ENCODE results near the gene CCDC92. TPM values are rescaled to one million over a fixed set of nuclear protein-coding genes. Genes with fewer than 3 reads are reported as not detected.

CCDC92 gene
- total and polyA plus RNA-seq, 2 donors (not counting 3 experiments of a cell fraction or from before 2014, with no cell fraction given) = 41.2 to 41.6 TPM

DNA sequence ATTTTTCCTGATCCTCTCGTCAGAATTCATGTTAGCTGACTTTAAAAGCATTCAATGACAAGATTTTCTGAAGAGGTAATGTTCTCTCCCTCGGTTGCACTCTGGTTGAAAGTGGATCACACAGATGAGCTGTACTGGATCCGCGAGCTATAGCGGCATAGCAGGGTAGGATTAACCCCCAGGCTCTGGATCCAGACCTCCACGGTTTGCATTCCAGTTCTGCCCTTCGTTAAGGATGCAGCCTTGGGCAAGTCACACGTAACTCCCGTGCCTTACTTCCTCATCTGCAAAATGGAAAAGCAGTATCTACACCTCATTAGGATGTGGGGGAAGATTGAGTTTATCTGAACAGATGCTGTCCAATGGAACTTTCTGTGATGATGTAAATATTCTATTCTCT, 13.8 kb downstream of the CCDC92 start:
- no peaks in the 10 kb centered on the region for H3K9me1 ChIP-seq (replicated peaks; ENCODE audit: control insufficient read depth, extremely low read depth, insufficient read depth, low read length)
- H3K9ac ChIP-seq (replicated peaks; ENCODE audit: extremely low read depth, insufficient read depth, low read length) = no peak overlapping the region
- H3K27ac ChIP-seq (ENCODE audit: insufficient read depth, low read depth, low read length) = no peak overlapping the region
- no peak for DNase-seq (ENCODE audit: low read depth, low spot score)
- no peaks in the 10 kb centered on the region for H3K36me3 ChIP-seq (ENCODE audit: control insufficient read depth in 2 of 2, extremely low read depth in 1 of 2, insufficient read depth in 2 of 2, low read length in 2 of 2)
- H2AFZ ChIP-seq (ENCODE audit: low read depth, low read length) = no peak overlapping the region
- TF ChIP-seq, protein P1, sequence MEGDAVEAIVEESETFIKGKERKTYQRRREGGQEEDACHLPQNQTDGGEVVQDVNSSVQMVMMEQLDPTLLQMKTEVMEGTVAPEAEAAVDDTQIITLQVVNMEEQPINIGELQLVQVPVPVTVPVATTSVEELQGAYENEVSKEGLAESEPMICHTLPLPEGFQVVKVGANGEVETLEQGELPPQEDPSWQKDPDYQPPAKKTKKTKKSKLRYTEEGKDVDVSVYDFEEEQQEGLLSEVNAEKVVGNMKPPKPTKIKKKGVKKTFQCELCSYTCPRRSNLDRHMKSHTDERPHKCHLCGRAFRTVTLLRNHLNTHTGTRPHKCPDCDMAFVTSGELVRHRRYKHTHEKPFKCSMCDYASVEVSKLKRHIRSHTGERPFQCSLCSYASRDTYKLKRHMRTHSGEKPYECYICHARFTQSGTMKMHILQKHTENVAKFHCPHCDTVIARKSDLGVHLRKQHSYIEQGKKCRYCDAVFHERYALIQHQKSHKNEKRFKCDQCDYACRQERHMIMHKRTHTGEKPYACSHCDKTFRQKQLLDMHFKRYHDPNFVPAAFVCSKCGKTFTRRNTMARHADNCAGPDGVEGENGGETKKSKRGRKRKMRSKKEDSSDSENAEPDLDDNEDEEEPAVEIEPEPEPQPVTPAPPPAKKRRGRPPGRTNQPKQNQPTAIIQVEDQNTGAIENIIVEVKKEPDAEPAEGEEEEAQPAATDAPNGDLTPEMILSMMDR (IDR thresholded peaks at IDR 0.05; ENCODE audit: extremely low read depth in 1 of 2, insufficient read depth in 1 of 2, low read depth in 1 of 2, low read length in 2 of 2) = no peak
- TF ChIP-seq FOS (IDR thresholded peaks at IDR 0.05; ENCODE audit: borderline replicate concordance, insufficient read depth, low read length) (no peak), GATA2 (IDR thresholded peaks at IDR 0.05; ENCODE audit: insufficient read depth, insufficient read length, low read depth, low read length) (no peak), MYC (IDR thresholded peaks at IDR 0.05; ENCODE audit: low read depth, low read length) (no peak), POLR2AphosphoS5 (IDR thresholded peaks at IDR 0.05; ENCODE audit: insufficient read depth, low read depth, low read length) (no peak), POLR2A (IDR thresholded peaks at IDR 0.05; ENCODE audit: low read depth, low read length) (no peak), JUN (IDR thresholded peaks at IDR 0.05; ENCODE audit: borderline replicate concordance, insufficient read depth, insufficient read length, low read depth) (no peak), EZH2 (IDR thresholded peaks at IDR 0.05; ENCODE audit: borderline replicate concordance, low read depth, low read length, severe bottlenecking) (no peak), MAX (IDR thresholded peaks at IDR 0.05; ENCODE audit: insufficient read depth, insufficient read length) (no peak)
- intact Hi-C loops (cut with micrococcal nuclease) = no loop called here
- H3K79me2 ChIP-seq (ENCODE audit: control insufficient read depth, insufficient read depth, low read length) = no peaks in the 10 kb centered on the region
- no peak overlapping the region for H3K4me2 ChIP-seq (ENCODE audit: insufficient read depth, low read length)
- no peak for FAIRE-seq
- ChIA-PET POLR2A (interaction anchor here (0.6 kb wide), 1 partner anchor 14 kb away, joined by 6 read pairs; the partner anchor contains the start of gene CCDC92), CTCF (interaction anchor here (0.8 to 1.8 kb wide), 2 partner anchors 25 to 53 kb away, joined by 3 to 4 read pairs; no protein-coding TSS in a partner anchor)
- H3K4me1 ChIP-seq (ENCODE audit: control insufficient read depth, extremely low read depth, insufficient read depth, low read length) = no peaks in the 10 kb centered on the region
- no peaks in the 10 kb centered on the region for H3K27me3 ChIP-seq (ENCODE audit: control insufficient read depth in 2 of 2, insufficient read depth in 2 of 2, low read length in 2 of 2)
- BruUV-seq (replicated peaks) = no TSS peak
- no peak overlapping the region for H3K4me3 ChIP-seq (replicated peaks in 1 of 3; ENCODE audit: insufficient read depth in 1 of 3, low read depth in 1 of 3, low read length in 3 of 3)
- dilution Hi-C loops (cut with MboI; ENCODE audit: extremely low pct_ligation_motif_present, low sequenced_read_pairs) = no loop called here
- no peaks in the 10 kb centered on the region for H3K9me3 ChIP-seq (replicated peaks; ENCODE audit: control insufficient read depth, insufficient read depth, low read length)
- no peaks in the 10 kb centered on the region for H4K20me1 ChIP-seq (replicated peaks; ENCODE audit: control insufficient read depth, extremely low read depth, insufficient read depth, low read length)
